Breast epithelium (tissue), 3 donors: Measurements from ENCODE around the gene STAT4.

Experiments used
- POLR2A ChIP-seq: fragments of 450-650 bp; IDR thresholded peaks from one replicate; pipeline ENCODE4 v1.6.1; 2016; ENCODE audit warnings: antibody characterized with exemption, mild to moderate bottlenecking, moderate library complexity
- POLR2AphosphoS5 ChIP-seq, 3 donors: sonication (generic); formaldehyde crosslinking; IDR thresholded peaks; one replicate each; pipeline ENCODE4 v1.6.1; 2017; ENCODE audit warnings: antibody characterized with exemption in 3 of 3

GRCh38 chr2:191122638-191123294 is 28.0 kb downstream of the STAT4 start:
- TF ChIP-seq POLR2A (no peak), POLR2AphosphoS5 (IDR thresholded peaks at IDR 0.05) (no peak)
